PC-3 (cell line): ENCODE measurements around the gene SPATA6L. TPM values are rescaled to one million over a fixed set of nuclear protein-coding genes. Genes with fewer than 3 reads are reported as not detected.

Experiments used
- ATAC-seq: fragments of 200-7000 bp; cut with Tn5 transposase; 2 replicates; pipeline ENCODE4 v1.9.1; 2020; ENCODE audit warnings: mild to moderate bottlenecking, moderate library complexity
- BruUV-seq: library from RNA; stranded (reverse); fragments of 400-500 nt; replicated peaks from 2 replicates; lab custom pipeline; 2021; lab: Mats Ljungman, UMichigan
- CTCF ChIA-PET: fragments of 300-600 bp; sonication (Branson Sonifier 250); formaldehyde crosslinking; loops from one replicate; lab custom pipeline; 2022; ENCODE audit warnings: antibody characterized with exemption; lab: Charles Lee
- POLR2A ChIA-PET: fragments of 300-600 bp; sonication (Branson Sonifier 250); formaldehyde crosslinking; loops from one replicate; lab custom pipeline; 2022; ENCODE audit warnings: antibody characterized with exemption; ENCODE audit not compliant: unreplicated experiment; lab: Charles Lee
- DNase-seq: peaks from one replicate; pipeline ENCODE4 v3.0.0-alpha.2; 2015
- H2AFZ ChIP-seq: fragments of 300-600 bp; sonication (generic); 2 replicates; pipeline ENCODE4 v1.6.0; 2016; ENCODE audit warnings: antibody characterized with exemption, low read length
- H3F3A ChIP-seq: fragments of 300-600 bp; sonication (generic); one replicate; pipeline ENCODE4 v1.6.0; 2017; ENCODE audit warnings: antibody characterized with exemption, low read length, control low read depth, mild to moderate bottlenecking; ENCODE audit not compliant: unreplicated experiment
- H3K27ac ChIP-seq: fragments of 300-600 bp; sonication (generic); 2 replicates; pipeline ENCODE4 v1.5.1; 2016; ENCODE audit warnings: mild to moderate bottlenecking, low read length
- H3K27me3 ChIP-seq: fragments of 300-600 bp; sonication (generic); 2 replicates; pipeline ENCODE4 v1.6.1; 2016; ENCODE audit warnings: low read length, mixed read lengths
- H3K36me3 ChIP-seq: fragments of 300-600 bp; sonication (generic); 2 replicates; pipeline ENCODE4 v1.6.1; 2016; ENCODE audit warnings: low read depth, mixed run types, low read length, mixed read lengths
- H3K4me1 ChIP-seq: fragments of 300-600 bp; sonication (generic); 2 replicates; pipeline ENCODE4 v1.5.1; 2016; ENCODE audit warnings: low read length; ENCODE audit not compliant: insufficient read depth
- H3K4me2 ChIP-seq: fragments of 300-600 bp; sonication (generic); 2 replicates; pipeline ENCODE4 v1.6.0; 2016; ENCODE audit warnings: low read length
- H3K4me3 ChIP-seq: fragments of 300-600 bp; sonication (generic); 2 replicates; pipeline ENCODE4 v1.5.1; 2016; ENCODE audit warnings: mild to moderate bottlenecking, low read length, mixed read lengths
- H3K79me2 ChIP-seq: fragments of 300-600 bp; sonication (generic); 2 replicates; pipeline ENCODE4 v1.6.1; 2017; ENCODE audit warnings: low read length, mixed read lengths
- H3K9ac ChIP-seq: fragments of 300-600 bp; sonication (generic); 2 replicates; pipeline ENCODE4 v1.6.0; 2016; ENCODE audit warnings: mild to moderate bottlenecking, low read length
- H3K9me2 ChIP-seq: fragments of 300-600 bp; sonication (generic); replicated peaks from 2 replicates; pipeline ENCODE4 v1.6.1; 2016; ENCODE audit warnings: mixed run types, low read length, mixed read lengths
- H3K9me3 ChIP-seq: fragments of 300-600 bp; sonication (generic); 2 replicates; pipeline ENCODE4 v1.6.1; 2016; ENCODE audit warnings: low read length, mixed read lengths
- H4K20me1 ChIP-seq: fragments of 300-600 bp; sonication (generic); 2 replicates; pipeline ENCODE4 v1.6.1; 2016; ENCODE audit warnings: low read length, mixed read lengths
- CTCF ChIP-seq: fragments of 300-600 bp; sonication (generic); conservative IDR thresholded peaks from 2 replicates; pipeline ENCODE4 v1.5.1; 2017; ENCODE audit warnings: antibody characterized with exemption, low read depth, mild to moderate bottlenecking, low read length
- EZH2 ChIP-seq: fragments of 300-600 bp; sonication (generic); IDR thresholded peaks from one replicate; pipeline ENCODE4 v1.6.1; 2017; ENCODE audit warnings: antibody characterized with exemption, mild to moderate bottlenecking, low read length; ENCODE audit not compliant: unreplicated experiment
- EZH2phosphoT487 ChIP-seq: fragments of 300-600 bp; sonication (generic); IDR thresholded peaks from 2 replicates; pipeline ENCODE4 v1.6.1; 2018; ENCODE audit warnings: mild to moderate bottlenecking, antibody characterized with exemption, low read length, borderline replicate concordance
- intact Hi-C: fragments of 100-400 bp; cut with micrococcal nuclease; formaldehyde crosslinking; loops from 2 replicates; pipeline ENCODE4 v1.9.0; 2023
- total RNA-seq: library from RNA; depleted of rRNA; stranded (reverse); fragments of >200 nt; gene quantifications from 2 replicates; pipeline ENCODE4 v1.2.3, GENCODE V29; 2014

The SPATA6L gene
- total RNA-seq, 1 experiment from 2014 or later, result not detected

- Histone ChIP-seq H3K27me3 (no peaks in the 10 kb centered on the region), H3K9ac (no peak overlapping the region), H3F3A (no peaks in the 10 kb centered on the region), H3K4me1 (no peaks in the 10 kb centered on the region), H3K9me2 (no peaks in the 10 kb centered on the region), H3K27ac (no peak overlapping the region), H3K79me2 (no peaks in the 10 kb centered on the region), H3K9me3 (no peaks in the 10 kb centered on the region), H4K20me1 (no peaks in the 10 kb centered on the region), H2AFZ (no peak overlapping the region), H3K36me3 (no peaks in the 10 kb centered on the region), H3K4me2 (no peak overlapping the region), H3K4me3 (no peak overlapping the region)
- CTCF ChIA-PET, result no interaction called here
- intact Hi-C loops, result no loop called here
- ATAC-seq (no peak), DNase-seq (no peak)
- no peak for TF ChIP-seq CTCF
- no peak for TF ChIP-seq EZH2phosphoT487
- TF ChIP-seq EZH2, result no peak
- no TSS peak for BruUV-seq
- POLR2A ChIA-PET, result no interaction called here
Measured at GRCh38 chr9:4639420-4639819, 26.9 kb downstream of the SPATA6L start.

GRCh38 chr9:4638968-4639367 lies 27.3 kb downstream of the SPATA6L start:
- ATAC-seq (no peak), DNase-seq (no peak)
- H3K9me3 ChIP-seq, result no peaks in the 10 kb centered on the region
- H3K79me2 ChIP-seq, result no peaks in the 10 kb centered on the region
- H3K36me3 ChIP-seq, result no peaks in the 10 kb centered on the region
- no peaks in the 10 kb centered on the region for H3K4me1 ChIP-seq
- H3K27ac ChIP-seq, result no peak overlapping the region
- H3K9ac ChIP-seq, result no peak overlapping the region
- intact Hi-C loops, result no loop called here
- no peak overlapping the region for H2AFZ ChIP-seq
- no peak overlapping the region for H3K4me2 ChIP-seq
- H3F3A ChIP-seq, result no peaks in the 10 kb centered on the region
- POLR2A ChIA-PET, result no interaction called here
- H3K4me3 ChIP-seq, result no peak overlapping the region
- no peaks in the 10 kb centered on the region for H4K20me1 ChIP-seq
- BruUV-seq, result no TSS peak
- H3K9me2 ChIP-seq, result no peaks in the 10 kb centered on the region
- H3K27me3 ChIP-seq, result no peaks in the 10 kb centered on the region
- TF ChIP-seq EZH2phosphoT487, result no peak
- TF ChIP-seq EZH2, result no peak
- TF ChIP-seq CTCF, result no peak
- CTCF ChIA-PET, result no interaction called here

- BruUV-seq, result no TSS peak
- no peak for TF ChIP-seq CTCF
- TF ChIP-seq EZH2phosphoT487, result no peak
- no peak for TF ChIP-seq EZH2
- H2AFZ ChIP-seq, result no peak overlapping the region
Measured at GRCh38 chr9:4630836-4631235, 35.4 kb downstream of the SPATA6L start.

More at GRCh38 chr9:4630836-4631235, 35.4 kb downstream of the SPATA6L start:
- no peaks in the 10 kb centered on the region for H3K9me2 ChIP-seq
- H3K27me3 ChIP-seq, result no peaks in the 10 kb centered on the region
- H3K4me3 ChIP-seq, result no peak overlapping the region
- no peaks in the 10 kb centered on the region for H3K79me2 ChIP-seq
- no peak overlapping the region for H3K9ac ChIP-seq
- H4K20me1 ChIP-seq, result no peaks in the 10 kb centered on the region
- H3K36me3 ChIP-seq, result no peaks in the 10 kb centered on the region
- no peaks in the 10 kb centered on the region for H3K9me3 ChIP-seq
- no peak overlapping the region for H3K4me2 ChIP-seq
- ATAC-seq, result no peak
- no peaks in the 10 kb centered on the region for H3F3A ChIP-seq
- DNase-seq, result no peak
- POLR2A ChIA-PET, result no interaction called here
- CTCF ChIA-PET, result no interaction called here
- intact Hi-C loops, result no loop called here
- no peaks in the 10 kb centered on the region for H3K4me1 ChIP-seq
- no peak overlapping the region for H3K27ac ChIP-seq
